Coronary artery (tissue), 2 donors: ENCODE data around the gene RMND1.

Experiments
- DNase-seq: peaks from one replicate; pipeline ENCODE4 v3.0.0-alpha.2; 2017; ENCODE audit warnings: low spot score
- H3K27ac ChIP-seq, 2 donors: fragments of 200-600 bp; sonication (generic); one replicate each; pipeline ENCODE4 v1.5.1; 2016 to 2019
- H3K4me3 ChIP-seq: fragments of 200-600 bp; sonication (generic); 2 replicates; pipeline ENCODE4 v1.5.1; 2016; ENCODE audit warnings: mild to moderate bottlenecking, moderate library complexity
- TF ChIP-seq, protein P1 (sequence below): fragments of 200-600 bp; sonication (generic); IDR thresholded peaks from one replicate; pipeline ENCODE4 v1.5.1; 2019; ENCODE audit warnings: antibody characterized with exemption

The RMND1 gene, protein sequence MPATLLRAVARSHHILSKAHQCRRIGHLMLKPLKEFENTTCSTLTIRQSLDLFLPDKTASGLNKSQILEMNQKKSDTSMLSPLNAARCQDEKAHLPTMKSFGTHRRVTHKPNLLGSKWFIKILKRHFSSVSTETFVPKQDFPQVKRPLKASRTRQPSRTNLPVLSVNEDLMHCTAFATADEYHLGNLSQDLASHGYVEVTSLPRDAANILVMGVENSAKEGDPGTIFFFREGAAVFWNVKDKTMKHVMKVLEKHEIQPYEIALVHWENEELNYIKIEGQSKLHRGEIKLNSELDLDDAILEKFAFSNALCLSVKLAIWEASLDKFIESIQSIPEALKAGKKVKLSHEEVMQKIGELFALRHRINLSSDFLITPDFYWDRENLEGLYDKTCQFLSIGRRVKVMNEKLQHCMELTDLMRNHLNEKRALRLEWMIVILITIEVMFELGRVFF

DNA sequence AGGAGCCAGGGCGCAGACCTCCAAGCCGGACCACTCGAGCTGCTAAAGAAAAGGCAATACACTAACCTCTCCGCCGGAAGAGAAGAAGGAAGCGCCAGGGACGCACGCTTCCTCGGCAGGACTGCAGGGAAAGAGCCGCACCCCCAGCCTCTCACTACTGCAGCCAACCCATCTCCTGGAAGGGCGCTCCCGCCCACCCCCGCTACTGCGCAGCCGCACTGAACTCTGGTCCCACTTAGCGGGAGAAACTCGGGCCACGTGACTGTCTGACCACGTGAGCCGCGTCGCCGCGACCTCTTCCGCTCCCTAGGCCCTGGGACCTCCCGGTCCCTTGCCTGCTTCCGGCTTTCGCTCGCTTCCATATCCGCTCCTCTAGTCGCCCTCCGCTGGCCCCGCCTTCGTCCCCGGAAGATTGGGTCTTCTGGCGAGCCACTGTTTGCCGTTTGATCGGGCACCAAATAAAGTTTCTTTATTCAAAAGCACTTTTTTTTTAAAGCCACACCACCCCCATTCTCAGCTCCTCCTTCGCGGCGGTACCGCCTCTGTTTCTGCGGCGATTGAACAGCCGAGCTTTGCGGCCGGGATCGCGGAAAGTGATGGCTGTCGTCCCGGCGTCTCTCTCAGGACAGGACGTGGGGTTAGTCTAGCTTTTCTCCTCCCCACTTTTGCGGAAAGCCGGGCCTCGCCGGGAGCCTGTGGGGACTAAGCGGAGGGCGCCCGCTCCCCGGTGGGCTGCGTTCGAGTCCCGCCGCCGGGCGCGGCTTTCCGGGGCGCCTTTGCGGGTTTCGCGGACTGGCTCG is at the start of gene RMND1:
Gene RMND1, minus strand, starts transcription at position 177 of the 800 bp plus-strand sequence. CDS start 6,315 bp downstream, outside the sequence.
- peak; percentile 100 for DNase-seq
- peak within 1 kb of the TSS; percentile 93 to 97 for H3K27ac ChIP-seq
- TF ChIP-seq, protein P1, sequence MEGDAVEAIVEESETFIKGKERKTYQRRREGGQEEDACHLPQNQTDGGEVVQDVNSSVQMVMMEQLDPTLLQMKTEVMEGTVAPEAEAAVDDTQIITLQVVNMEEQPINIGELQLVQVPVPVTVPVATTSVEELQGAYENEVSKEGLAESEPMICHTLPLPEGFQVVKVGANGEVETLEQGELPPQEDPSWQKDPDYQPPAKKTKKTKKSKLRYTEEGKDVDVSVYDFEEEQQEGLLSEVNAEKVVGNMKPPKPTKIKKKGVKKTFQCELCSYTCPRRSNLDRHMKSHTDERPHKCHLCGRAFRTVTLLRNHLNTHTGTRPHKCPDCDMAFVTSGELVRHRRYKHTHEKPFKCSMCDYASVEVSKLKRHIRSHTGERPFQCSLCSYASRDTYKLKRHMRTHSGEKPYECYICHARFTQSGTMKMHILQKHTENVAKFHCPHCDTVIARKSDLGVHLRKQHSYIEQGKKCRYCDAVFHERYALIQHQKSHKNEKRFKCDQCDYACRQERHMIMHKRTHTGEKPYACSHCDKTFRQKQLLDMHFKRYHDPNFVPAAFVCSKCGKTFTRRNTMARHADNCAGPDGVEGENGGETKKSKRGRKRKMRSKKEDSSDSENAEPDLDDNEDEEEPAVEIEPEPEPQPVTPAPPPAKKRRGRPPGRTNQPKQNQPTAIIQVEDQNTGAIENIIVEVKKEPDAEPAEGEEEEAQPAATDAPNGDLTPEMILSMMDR: no peak
- peak within 1 kb of the TSS; percentile 93 for H3K4me3 ChIP-seq

DNA sequence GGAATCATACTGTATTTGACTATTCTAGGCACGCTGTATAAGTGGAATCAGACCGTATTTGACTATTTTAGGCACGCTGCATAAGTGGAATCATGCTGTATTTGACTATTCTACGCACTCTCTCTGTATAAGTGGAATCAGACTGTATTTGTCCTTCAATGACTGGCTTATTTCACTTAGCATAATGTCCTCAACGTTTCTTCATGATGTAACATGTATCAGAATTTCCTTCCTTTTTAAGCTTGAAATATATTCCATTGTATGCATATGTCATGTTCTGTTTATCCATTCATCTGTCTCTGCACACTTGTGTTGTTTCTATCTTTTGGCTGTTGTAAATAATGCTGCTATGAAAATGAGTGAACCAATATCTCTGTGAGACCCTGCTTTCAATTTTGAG is 47.6 kb upstream of the RMND1 start:
- Histone ChIP-seq H3K4me3 (no peak overlapping the region), H3K27ac (peak overlapping the region in 1 of 2 donors; percentile 27)
- no peak for DNase-seq
- TF ChIP-seq, protein P1: no peak

DNA sequence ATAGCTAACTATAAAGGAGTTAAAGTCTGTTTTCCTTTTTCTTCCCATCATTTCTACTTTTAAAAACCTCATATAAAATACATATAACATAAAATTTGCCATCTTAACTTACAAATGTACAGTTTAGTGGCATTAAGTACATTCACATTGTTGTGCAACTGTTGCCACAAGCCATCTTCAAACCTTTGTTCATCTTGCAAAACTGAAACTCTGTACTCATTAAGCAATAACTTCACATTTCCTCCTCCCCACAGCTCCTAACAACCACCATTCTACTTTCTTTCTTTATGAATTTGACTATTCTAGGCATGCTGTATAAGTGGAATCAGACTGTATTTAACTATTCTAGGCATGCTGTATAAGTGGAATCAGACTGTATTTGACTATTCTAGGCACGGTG is 46.4 kb upstream of the RMND1 start:
- no peak for DNase-seq
- peak overlapping the region in 1 of 2 donors; percentile 27 for H3K27ac ChIP-seq
- TF ChIP-seq, protein P1: no peak
- H3K4me3 ChIP-seq: no peak overlapping the region

DNA sequence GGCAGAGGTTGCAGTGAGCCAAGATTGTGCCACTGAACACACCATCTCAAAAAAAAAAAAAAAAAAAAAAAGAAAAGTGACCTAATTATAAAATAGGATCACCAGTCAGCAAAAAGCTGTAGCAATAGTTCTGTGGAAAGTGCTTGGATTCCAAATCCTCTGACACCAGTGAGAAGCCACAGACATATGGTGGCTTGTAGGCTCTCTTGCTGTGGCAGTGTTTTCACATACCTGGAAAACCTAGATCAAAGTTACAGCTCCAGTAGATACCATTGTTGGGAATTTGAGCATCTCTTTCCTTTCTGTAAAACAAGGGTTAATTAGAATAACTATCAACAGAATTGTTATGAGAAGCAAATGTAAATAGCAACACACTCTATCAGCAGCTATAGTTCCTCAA is 46.0 kb upstream of the RMND1 start:
- TF ChIP-seq, protein P1: no peak
- DNase-seq: no peak
- Histone ChIP-seq H3K27ac (peak overlapping the region in 1 of 2 donors; percentile 52), H3K4me3 (no peak overlapping the region)

DNA sequence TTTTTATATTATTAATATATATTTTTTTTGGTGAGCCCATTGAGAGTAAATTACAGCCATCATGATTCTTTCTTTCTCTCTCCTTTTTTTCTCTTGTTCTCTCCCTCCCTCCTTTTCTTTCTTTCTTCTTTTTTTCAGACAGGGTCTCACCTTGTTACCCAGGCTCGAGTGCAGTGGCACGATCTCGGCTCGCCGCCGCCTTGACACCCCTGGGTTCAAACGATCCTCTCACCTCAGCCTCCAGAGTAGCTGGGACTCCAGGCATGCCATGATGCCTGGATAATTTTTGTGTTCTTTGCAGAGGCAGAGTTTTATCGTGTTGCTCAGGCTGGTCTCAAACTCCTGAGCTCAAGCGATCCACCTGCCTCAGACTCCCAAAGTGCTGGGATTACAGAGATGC is 43.5 kb upstream of the RMND1 start:
- DNase-seq: no peak
- Histone ChIP-seq H3K27ac (no peak overlapping the region), H3K4me3 (no peak overlapping the region)
- TF ChIP-seq, protein P1: no peak

DNA sequence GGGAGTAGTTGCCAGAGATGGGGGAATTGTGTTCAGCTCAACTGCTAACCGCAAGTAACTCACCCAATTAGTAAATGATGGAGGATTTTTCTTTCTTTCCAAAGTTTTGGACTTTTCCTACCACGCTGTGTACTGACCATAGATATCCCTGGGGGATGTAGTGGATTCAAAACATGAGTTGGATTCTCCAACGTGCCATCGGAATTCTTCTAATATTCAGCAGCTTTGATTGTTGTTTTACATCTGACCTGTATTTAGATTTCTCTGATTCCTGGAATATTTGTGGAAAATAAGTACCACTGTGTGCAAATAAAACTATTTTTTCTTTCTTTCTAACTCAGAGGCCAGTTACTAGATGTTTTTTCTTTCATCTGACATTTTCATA is 43.0 kb upstream of the RMND1 start:
- H3K27ac ChIP-seq: peak overlapping the region in 1 of 2 donors; percentile 79
- H3K4me3 ChIP-seq: peak overlapping the region; percentile 77
- TF ChIP-seq, protein P1: no peak
- DNase-seq: no peak
